Effector CD8-positive, alpha-beta T cell (primary cell): ENCODE results near the gene ITGB6.
"Not testable (repeated sequence)": the region's sequence is repeated elsewhere in the genome, so short reads cannot be mapped to it uniquely, and the experiment has no call there.

ENCODE experiments used
- DNase-seq: peaks from one replicate; lab custom pipeline; 2025; lab: John Stamatoyannopoulos, UW

ITGB6 gene

GRCh38 chr2:160139991-160140390, 60.1 kb downstream of the ITGB6 start:
- DNase-seq = no peak

GRCh38 chr2:160139350-160139749, 60.7 kb downstream of the ITGB6 start:
- DNase-seq = no peak

GRCh38 chr2:160138406-160138805, 61.7 kb downstream of the ITGB6 start:
- DNase-seq = no peak

GRCh38 chr2:160137464-160137863, 62.6 kb downstream of the ITGB6 start:
- DNase-seq = no peak

- no peak for DNase-seq
These were observed 67.3 kb downstream of the ITGB6 start for GRCh38 chr2:160132761-160133160.

- DNase-seq = no peak
These were observed 73.3 kb downstream of the ITGB6 start for GRCh38 chr2:160126756-160127155.

- no peak for DNase-seq
These were observed 73.8 kb downstream of the ITGB6 start for GRCh38 chr2:160126315-160126714.

GRCh38 chr2:160125828-160126227, 74.2 kb downstream of the ITGB6 start:
- DNase-seq = no peak

- DNase-seq = no peak
These were observed 74.7 kb downstream of the ITGB6 start for GRCh38 chr2:160125366-160125765.

- no peak for DNase-seq
These were observed 75.5 kb downstream of the ITGB6 start for GRCh38 chr2:160124571-160124970.

GRCh38 chr2:160114721-160115120, 85.4 kb downstream of the ITGB6 start:
- not testable (repeated sequence) for DNase-seq

GRCh38 chr2:160114020-160114419, 86.1 kb downstream of the ITGB6 start:
- no peak for DNase-seq

GRCh38 chr2:160111951-160112798, 87.9 kb downstream of the ITGB6 start:
- no peak for DNase-seq

GRCh38 chr2:160110674-160111239, 89.3 kb downstream of the ITGB6 start:
- DNase-seq = no peak

- peak; percentile 8 for DNase-seq
These were observed 90.0 kb downstream of the ITGB6 start for GRCh38 chr2:160109939-160110673.

GRCh38 chr2:160109243-160109642, 90.8 kb downstream of the ITGB6 start:
- DNase-seq = no peak

- DNase-seq = no peak
These were observed 91.4 kb downstream of the ITGB6 start for GRCh38 chr2:160108646-160109045.

- DNase-seq = no peak
These were observed 94.7 kb downstream of the ITGB6 start for GRCh38 chr2:160105366-160105765.

- DNase-seq = no peak
These were observed 96.0 kb downstream of the ITGB6 start for GRCh38 chr2:160104115-160104514.

- no peak for DNase-seq
These were observed 102.7 kb downstream of the ITGB6 start for GRCh38 chr2:160097326-160097725.

- no peak for DNase-seq
These were observed 103.7 kb downstream of the ITGB6 start for GRCh38 chr2:160096409-160096808.

GRCh38 chr2:160092445-160092844, 107.6 kb downstream of the ITGB6 start:
- no peak for DNase-seq

- DNase-seq = no peak
These were observed 108.7 kb downstream of the ITGB6 start for GRCh38 chr2:160091381-160091780.
